GM12878 (cell line): ENCODE results near the gene CLIP1.

Experiments
- MTA3 ChIP-seq: IDR thresholded peaks from 2 replicates; pipeline ENCODE4 v1.6.1; 2012; ENCODE audit warnings: low read length, inconsistent platforms, borderline replicate concordance
- TF ChIP-seq, protein P1 (sequence below): fragments of 450-650 bp; IDR thresholded peaks from 2 replicates; pipeline ENCODE4 v1.6.1; 2017; ENCODE audit warnings: antibody characterized with exemption, mild to moderate bottlenecking, moderate library complexity

DNA sequence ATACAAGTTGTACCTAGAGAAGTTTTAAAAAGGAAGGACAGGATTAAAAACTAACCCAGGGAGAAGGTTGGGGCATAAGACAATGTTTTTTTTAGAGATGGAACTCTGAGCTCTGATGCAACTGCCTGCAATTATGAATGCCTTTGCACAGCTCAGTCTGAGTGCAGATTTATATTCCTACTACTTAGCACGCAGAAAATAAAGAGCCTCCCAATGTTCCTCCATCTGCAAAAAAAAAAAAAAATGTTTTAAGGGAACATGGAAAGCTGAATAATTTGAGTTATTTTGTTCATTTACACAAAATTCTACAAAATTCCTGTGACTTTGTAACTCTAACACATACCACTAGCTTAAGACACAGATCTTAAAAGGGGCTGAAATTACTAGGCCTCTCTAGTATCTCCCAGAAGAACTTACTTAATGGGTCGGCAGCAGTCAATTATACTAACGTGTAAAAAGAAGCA is 15.7 kb downstream of the CLIP1 start:
- TF ChIP-seq MTA3: no peak
- TF ChIP-seq, protein P1, sequence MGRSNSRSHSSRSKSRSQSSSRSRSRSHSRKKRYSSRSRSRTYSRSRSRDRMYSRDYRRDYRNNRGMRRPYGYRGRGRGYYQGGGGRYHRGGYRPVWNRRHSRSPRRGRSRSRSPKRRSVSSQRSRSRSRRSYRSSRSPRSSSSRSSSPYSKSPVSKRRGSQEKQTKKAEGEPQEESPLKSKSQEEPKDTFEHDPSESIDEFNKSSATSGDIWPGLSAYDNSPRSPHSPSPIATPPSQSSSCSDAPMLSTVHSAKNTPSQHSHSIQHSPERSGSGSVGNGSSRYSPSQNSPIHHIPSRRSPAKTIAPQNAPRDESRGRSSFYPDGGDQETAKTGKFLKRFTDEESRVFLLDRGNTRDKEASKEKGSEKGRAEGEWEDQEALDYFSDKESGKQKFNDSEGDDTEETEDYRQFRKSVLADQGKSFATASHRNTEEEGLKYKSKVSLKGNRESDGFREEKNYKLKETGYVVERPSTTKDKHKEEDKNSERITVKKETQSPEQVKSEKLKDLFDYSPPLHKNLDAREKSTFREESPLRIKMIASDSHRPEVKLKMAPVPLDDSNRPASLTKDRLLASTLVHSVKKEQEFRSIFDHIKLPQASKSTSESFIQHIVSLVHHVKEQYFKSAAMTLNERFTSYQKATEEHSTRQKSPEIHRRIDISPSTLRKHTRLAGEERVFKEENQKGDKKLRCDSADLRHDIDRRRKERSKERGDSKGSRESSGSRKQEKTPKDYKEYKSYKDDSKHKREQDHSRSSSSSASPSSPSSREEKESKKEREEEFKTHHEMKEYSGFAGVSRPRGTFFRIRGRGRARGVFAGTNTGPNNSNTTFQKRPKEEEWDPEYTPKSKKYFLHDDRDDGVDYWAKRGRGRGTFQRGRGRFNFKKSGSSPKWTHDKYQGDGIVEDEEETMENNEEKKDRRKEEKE: no peak
